ENCODE data around the gene NR1I3.
"Not testable (repeated sequence)": the region's sequence is repeated elsewhere in the genome, so short reads cannot be mapped to it uniquely, and the experiment has no call there.

- TF ChIP-seq CTCF (conservative IDR thresholded peaks at IDR 0.05; ENCODE audit: low read depth in 2 of 2); POLR2AphosphoS5 (IDR thresholded peaks at IDR 0.05; ENCODE audit: low read depth); EZH2 (IDR thresholded peaks at IDR 0.05; ENCODE audit: low read depth, unreplicated experiment); CREB1 (CRISPR knock-in tag; IDR thresholded peaks at IDR 0.05; ENCODE audit: low read depth); ETS1 (IDR thresholded peaks at IDR 0.05); JUNB (IDR thresholded peaks at IDR 0.05; ENCODE audit: unreplicated experiment); REST (IDR thresholded peaks at IDR 0.05; ENCODE audit: unreplicated experiment); EZH2phosphoT487 (IDR thresholded peaks at IDR 0.05; ENCODE audit: unreplicated experiment): not testable (repeated sequence)
Measured at GRCh38 chr1:161255955-161256520, 18.0 kb upstream of the NR1I3 start.

Data from GM23338 (cell line).